ENCODE data around the gene CASP3.

GRCh38 chr4:184621518-184621917, 27.7 kb downstream of the CASP3 start:
- no peak for TF ChIP-seq CTCF (IDR thresholded peaks at IDR 0.05)
- TF ChIP-seq MXI1 (IDR thresholded peaks at IDR 0.05; ENCODE audit: low read depth, low read length) = no peak
- no peak for TF ChIP-seq TAF1 (IDR thresholded peaks at IDR 0.05; ENCODE audit: borderline replicate concordance, low read depth, low read length)
- TF ChIP-seq TEAD4 (IDR thresholded peaks at IDR 0.05; ENCODE audit: borderline replicate concordance, insufficient read depth) = no peak
- no peak for TF ChIP-seq NFIC (IDR thresholded peaks at IDR 0.05; ENCODE audit: borderline replicate concordance)
- TF ChIP-seq POLR2AphosphoS5 (IDR thresholded peaks at IDR 0.05; ENCODE audit: low read depth, low read length) = no peak
- no peak for TF ChIP-seq REST (IDR thresholded peaks at IDR 0.05; ENCODE audit: low read depth, low read length)
- no peak for TF ChIP-seq JUND (IDR thresholded peaks at IDR 0.05)
- no peak for TF ChIP-seq EP300 (IDR thresholded peaks at IDR 0.05; ENCODE audit: borderline replicate concordance in 1 of 2, low read depth in 1 of 2, low read length in 1 of 2)
- no peak for TF ChIP-seq SIN3A (IDR thresholded peaks at IDR 0.05; ENCODE audit: borderline replicate concordance, low read depth, low read length)
- TF ChIP-seq MAX (IDR thresholded peaks at IDR 0.05; ENCODE audit: low read depth) = no peak
